ENCODE results near the gene BTBD9. TPM values are rescaled to one million over a fixed set of nuclear protein-coding genes. Genes with fewer than 3 reads are reported as not detected.
A peak's percentile ranks its signal among the peaks of the same experiment; 100 is the strongest.

BTBD9 gene
- total RNA-seq, 1 experiment from 2014 or later, result 19.4 TPM

DNA sequence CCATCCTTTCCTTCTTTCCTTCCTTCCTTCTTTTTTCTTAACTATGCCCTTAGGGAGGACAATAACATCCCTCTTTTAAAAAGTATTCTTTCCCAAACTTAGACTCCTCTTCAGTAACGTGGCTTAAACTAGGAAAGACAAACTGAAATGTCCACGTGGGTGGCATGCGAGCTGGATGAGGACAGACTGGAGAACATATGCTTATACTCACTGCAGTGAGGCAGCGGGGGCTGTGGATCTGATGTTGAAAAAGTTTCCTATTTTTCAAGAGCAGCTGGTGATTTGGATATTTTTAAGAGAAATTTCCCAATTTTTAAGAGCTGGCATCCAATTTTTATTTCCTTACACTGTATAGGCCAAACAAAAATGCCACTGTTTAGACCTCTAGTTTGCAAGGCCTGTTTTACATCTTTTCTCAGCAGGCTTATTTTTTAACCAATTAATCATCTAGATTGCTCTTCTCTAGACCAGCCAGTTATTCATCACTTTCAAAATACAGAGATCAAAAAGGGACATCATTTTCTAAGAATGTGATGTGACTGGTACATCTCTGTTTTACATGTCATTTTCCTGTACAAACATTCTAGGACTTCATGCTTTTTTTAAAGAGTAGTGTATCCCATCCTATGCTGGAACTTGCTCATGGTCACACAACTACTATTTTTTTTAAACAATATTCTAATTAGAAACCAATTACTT is 226.5 kb downstream of the BTBD9 start:
- Mint-ChIP-seq H3K27me3 (ENCODE audit: unreplicated experiment) (no peaks in the 10 kb centered on the region), H3K27ac (ENCODE audit: unreplicated experiment) (no peak overlapping the region), H3K36me3 (ENCODE audit: insufficient read depth, unreplicated experiment) (no peaks in the 10 kb centered on the region), H3K9me3 (ENCODE audit: low read depth, unreplicated experiment) (no peaks in the 10 kb centered on the region), H3K4me3 (ENCODE audit: low read depth, unreplicated experiment) (no peak overlapping the region), H3K4me1 (ENCODE audit: low read depth, unreplicated experiment) (no peaks in the 10 kb centered on the region)
- no peak for DNase-seq
- intact Hi-C loops (cut with micrococcal nuclease; ENCODE audit: unreplicated experiment), result no loop called here
- TF ChIP-seq, protein P1, sequence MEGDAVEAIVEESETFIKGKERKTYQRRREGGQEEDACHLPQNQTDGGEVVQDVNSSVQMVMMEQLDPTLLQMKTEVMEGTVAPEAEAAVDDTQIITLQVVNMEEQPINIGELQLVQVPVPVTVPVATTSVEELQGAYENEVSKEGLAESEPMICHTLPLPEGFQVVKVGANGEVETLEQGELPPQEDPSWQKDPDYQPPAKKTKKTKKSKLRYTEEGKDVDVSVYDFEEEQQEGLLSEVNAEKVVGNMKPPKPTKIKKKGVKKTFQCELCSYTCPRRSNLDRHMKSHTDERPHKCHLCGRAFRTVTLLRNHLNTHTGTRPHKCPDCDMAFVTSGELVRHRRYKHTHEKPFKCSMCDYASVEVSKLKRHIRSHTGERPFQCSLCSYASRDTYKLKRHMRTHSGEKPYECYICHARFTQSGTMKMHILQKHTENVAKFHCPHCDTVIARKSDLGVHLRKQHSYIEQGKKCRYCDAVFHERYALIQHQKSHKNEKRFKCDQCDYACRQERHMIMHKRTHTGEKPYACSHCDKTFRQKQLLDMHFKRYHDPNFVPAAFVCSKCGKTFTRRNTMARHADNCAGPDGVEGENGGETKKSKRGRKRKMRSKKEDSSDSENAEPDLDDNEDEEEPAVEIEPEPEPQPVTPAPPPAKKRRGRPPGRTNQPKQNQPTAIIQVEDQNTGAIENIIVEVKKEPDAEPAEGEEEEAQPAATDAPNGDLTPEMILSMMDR (IDR thresholded peaks at IDR 0.05; ENCODE audit: unreplicated experiment), result no peak
- CTCF ChIA-PET, result no interaction called here
- no TSS peak for BruUV-seq (replicated peaks)

DNA sequence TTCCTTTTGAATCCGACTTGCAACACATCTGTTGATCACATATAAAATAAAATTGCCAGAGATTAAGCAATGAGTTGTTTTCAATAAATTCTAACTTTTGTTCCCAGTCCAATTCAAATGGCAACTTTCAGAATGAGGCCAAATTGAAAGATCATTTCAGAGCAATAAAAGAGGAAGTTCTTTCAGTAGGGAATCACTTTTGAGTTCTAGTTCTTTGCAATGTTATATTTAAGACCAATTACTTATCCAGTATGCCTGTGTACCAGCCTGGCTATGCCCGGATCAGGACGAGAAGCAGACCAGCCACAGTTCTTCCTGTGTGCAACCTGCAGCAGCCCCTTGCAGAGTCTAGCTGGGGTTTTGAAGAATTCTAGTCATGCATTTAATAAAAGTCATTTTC is 232.5 kb downstream of the BTBD9 start:
- intact Hi-C loops (cut with micrococcal nuclease; ENCODE audit: unreplicated experiment), result loop anchor here (10.0 kb wide), 1 partner anchor 312 kb away; no protein-coding TSS in a partner anchor

DNA sequence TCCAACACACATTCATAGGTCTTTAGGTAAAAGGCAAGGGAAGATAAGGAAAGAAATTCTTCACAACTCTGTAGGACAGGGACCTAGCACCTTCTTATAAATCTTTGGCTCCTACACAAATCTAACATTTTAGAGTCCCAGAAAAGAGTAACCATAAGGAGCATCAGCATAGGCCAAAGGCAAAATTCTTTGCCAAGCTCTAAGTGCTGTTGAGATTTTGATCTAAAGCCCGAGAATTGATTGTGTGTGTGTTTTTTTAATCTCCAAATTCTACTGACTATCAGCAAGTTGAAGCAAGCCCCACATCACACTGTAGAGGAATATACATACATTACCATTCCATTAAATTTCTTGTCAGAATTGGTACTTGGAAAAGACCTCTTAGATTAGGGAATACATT is 233.6 kb downstream of the BTBD9 start:
- Mint-ChIP-seq H3K9me3 (ENCODE audit: low read depth, unreplicated experiment) (no peaks in the 10 kb centered on the region), H3K27me3 (ENCODE audit: unreplicated experiment) (no peaks in the 10 kb centered on the region), H3K4me3 (ENCODE audit: low read depth, unreplicated experiment) (no peak overlapping the region), H3K4me1 (ENCODE audit: low read depth, unreplicated experiment) (peaks cover 15% of the 10 kb centered on the region), H3K36me3 (ENCODE audit: insufficient read depth, unreplicated experiment) (no peaks in the 10 kb centered on the region), H3K27ac (ENCODE audit: unreplicated experiment) (no peak overlapping the region)
- intact Hi-C loops (cut with micrococcal nuclease; ENCODE audit: unreplicated experiment), result loop anchor here (10.0 kb wide), 1 partner anchor 311 kb away; no protein-coding TSS in a partner anchor
- CTCF ChIA-PET, result interaction anchor here (1.4 kb wide), 1 partner anchor 17 kb away, joined by 3 read pairs; no protein-coding TSS in a partner anchor
- TF ChIP-seq, protein P1 (IDR thresholded peaks at IDR 0.05; ENCODE audit: unreplicated experiment), result no peak
- no TSS peak for BruUV-seq (replicated peaks)
- DNase-seq, result no peak

More for the DNA sequence above, 232.5 kb downstream of the BTBD9 start:
- CTCF ChIA-PET, result no interaction called here
- no TSS peak for BruUV-seq (replicated peaks)
- no peak for DNase-seq
- H3K4me1 Mint-ChIP-seq (ENCODE audit: low read depth, unreplicated experiment), result peaks cover 15% of the 10 kb centered on the region
- H3K36me3 Mint-ChIP-seq (ENCODE audit: insufficient read depth, unreplicated experiment), result no peaks in the 10 kb centered on the region
- no peak overlapping the region for H3K27ac Mint-ChIP-seq (ENCODE audit: unreplicated experiment)
- no peaks in the 10 kb centered on the region for H3K9me3 Mint-ChIP-seq (ENCODE audit: low read depth, unreplicated experiment)
- no peak overlapping the region for H3K4me3 Mint-ChIP-seq (ENCODE audit: low read depth, unreplicated experiment)
- no peaks in the 10 kb centered on the region for H3K27me3 Mint-ChIP-seq (ENCODE audit: unreplicated experiment)
- TF ChIP-seq, protein P1 (IDR thresholded peaks at IDR 0.05; ENCODE audit: unreplicated experiment), result no peak

DNA sequence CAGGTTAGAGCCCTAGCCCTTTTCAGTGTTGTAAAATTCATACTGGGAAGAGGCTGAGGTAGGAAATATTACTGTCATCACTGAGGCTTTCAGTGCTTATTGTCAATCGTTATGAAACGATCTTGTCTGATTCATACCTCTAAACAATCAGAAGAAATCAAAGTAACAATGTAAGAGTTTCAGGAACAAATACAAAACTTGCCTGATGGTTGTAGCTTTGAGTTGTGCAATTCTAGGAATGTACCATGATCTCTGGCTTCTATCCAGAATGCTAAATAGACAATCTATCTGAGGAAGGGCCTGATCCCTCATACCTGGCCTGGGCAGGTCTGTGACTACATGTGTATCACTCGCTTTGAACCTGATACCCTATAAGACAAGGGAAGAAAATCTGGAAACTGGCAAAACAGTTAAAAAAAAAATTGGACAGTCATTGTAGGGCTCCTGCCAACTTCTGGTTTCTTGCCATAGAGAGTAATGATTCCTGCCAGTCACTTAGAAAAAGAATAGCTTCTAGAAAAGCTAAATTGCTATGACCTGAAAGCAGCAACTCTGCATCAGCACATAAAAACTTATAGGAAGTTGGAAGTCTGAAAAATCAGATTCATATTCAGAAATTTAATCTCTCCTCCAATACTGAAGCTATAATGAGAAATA is 234.7 kb downstream of the BTBD9 start:
- peaks cover 15% of the 10 kb centered on the region for H3K4me1 Mint-ChIP-seq (ENCODE audit: low read depth, unreplicated experiment)
- H3K9me3 Mint-ChIP-seq (ENCODE audit: low read depth, unreplicated experiment), result no peaks in the 10 kb centered on the region
- H3K27me3 Mint-ChIP-seq (ENCODE audit: unreplicated experiment), result no peaks in the 10 kb centered on the region
- peak overlapping the region; percentile 27 for H3K27ac Mint-ChIP-seq (ENCODE audit: unreplicated experiment)
- DNase-seq, result peak; percentile 16
- H3K4me3 Mint-ChIP-seq (ENCODE audit: low read depth, unreplicated experiment), result no peak overlapping the region
- TF ChIP-seq, protein P1 (IDR thresholded peaks at IDR 0.05; ENCODE audit: unreplicated experiment), result no peak
- no peaks in the 10 kb centered on the region for H3K36me3 Mint-ChIP-seq (ENCODE audit: insufficient read depth, unreplicated experiment)
- BruUV-seq (replicated peaks), result no TSS peak
- CTCF ChIA-PET, result interaction anchor here (1.3 to 1.4 kb wide), 2 partner anchors 10 to 16 kb away, joined by 3 to 4 read pairs; no protein-coding TSS in a partner anchor
- intact Hi-C loops (cut with micrococcal nuclease; ENCODE audit: unreplicated experiment), result loop anchor here (2.0 to 10.0 kb wide), 2 partner anchors 56 to 310 kb away; no protein-coding TSS in a partner anchor

Data from Calu3 (cell line).